Esophagus mucosa (tissue), 1 donor: ENCODE data around the gene GSDME. TPM values are rescaled to one million over a fixed set of nuclear protein-coding genes. Genes with fewer than 3 reads are reported as not detected.
A peak's percentile ranks its signal among the peaks of the same experiment; 100 is the strongest.

Experiments
- ATAC-seq: fragments of 200-7000 bp; cut with Tn5 transposase; one replicate; pipeline ENCODE4 v1.9.1; 2020
- total RNA-seq: library from RNA; stranded (reverse); gene quantifications from one replicate; pipeline ENCODE4 v1.2.4, GENCODE V29; 2023
- donor health status: DM: yes; HTN: yes; CAD: no.

GSDME gene
- total RNA-seq, 1 donor from 2014 or later = 8.3 TPM

DNA sequence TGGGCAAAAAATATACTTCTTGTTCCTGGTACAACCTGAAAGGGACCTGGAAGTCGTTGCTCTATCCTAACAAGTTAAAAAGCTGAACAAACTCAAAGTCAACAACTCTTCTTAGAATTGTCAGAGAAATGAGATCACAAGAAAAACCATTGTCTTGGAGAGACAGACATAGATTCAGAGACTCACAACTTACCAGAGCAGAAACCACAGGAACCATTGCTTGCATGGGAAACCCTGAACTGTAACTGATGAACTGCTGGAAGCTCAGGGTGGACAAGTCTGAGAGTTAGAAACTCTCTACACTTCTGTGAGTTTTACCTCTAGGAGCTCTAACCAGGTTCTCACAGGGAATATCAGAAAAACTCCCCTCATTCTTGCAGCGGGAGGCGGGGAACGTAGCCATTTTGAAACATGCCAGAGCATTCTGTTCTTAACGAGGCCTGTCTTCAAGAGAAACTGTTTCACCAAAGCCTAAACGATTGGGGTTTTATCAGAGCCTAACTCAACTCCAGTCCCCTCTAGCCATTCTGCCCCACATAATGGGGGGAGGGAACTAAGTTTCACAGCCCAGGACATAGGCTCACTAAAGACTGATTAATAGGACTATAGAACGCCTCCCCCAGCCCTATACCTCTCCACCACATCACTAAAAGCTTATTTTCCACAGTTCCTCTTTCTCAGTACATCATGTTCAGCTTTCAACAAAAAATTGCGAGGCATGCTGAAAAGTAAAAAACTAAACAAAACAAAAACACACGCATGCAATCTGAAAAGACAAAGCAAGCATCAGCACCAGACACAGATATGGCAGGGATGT is 12.0 kb upstream of the GSDME start:
- ATAC-seq = no peak

DNA sequence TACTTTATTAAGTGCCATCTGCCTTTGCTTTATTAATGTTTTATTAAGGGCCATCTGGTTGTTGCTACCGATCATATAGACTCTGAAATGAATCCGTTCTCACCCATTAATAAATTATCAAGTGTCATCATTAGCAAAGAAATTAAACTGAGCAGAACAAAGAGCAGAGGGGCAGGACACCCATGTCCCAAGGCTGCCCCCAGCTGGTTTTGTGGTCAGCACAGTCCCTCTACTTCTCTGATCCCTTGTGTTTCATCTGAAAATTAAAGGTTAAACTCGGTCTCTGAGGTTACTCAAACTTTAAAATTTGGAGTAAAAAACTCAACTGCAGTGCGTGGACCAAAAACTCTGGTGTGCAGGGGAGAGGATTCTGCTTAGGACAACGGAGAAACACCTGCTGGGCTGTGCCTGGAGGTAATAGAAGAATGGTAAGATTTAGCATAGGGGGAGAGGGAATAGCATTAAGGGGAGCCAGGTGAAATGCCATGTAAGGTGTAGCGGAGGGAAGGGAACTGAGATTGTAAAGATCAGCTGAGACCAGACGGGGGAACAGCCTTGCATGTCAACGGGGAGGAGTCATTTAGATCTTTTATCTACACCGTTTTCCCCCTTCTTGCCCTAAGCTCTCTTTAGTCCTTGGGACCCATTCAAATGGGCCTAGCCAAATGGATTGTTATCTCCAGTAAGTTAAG is 10.8 kb upstream of the GSDME start:
- no peak for ATAC-seq

DNA sequence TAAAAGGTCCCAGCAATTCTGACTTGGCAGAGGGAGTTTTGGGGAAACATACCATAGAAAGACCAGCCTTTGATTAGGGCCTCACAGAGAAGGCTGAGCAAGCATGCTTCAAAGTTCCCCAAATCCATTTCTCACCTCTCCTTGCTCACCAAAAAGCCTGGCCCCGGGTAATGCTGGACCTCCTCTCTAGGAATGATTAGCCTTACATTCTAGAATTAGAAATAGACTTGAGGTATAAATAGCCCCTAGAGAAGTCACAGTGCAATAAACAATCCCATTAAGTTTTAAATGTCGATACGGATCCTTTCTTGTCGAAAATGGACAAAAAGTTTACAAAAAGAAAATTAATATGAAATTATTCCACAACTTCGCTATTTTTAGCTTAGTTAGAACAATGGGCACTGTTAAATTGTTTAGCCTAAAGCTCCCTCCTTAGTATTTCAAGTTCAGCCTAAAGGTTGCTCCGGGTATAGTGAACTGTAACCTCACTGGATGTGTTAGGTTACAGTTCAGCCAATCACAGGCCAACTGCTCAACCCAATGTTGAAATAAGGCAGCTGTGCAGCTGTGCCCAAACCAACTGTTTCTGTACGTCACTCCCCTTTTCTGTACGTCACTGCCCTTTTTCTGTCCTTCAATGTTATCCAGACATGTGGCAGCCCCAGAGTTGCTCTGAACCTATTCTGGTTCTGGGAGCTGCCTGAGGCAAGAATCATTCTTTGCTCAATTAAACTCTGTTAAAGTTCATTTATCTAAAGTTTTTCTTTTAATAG is 7.9 kb upstream of the GSDME start:
- ATAC-seq = no peak

DNA sequence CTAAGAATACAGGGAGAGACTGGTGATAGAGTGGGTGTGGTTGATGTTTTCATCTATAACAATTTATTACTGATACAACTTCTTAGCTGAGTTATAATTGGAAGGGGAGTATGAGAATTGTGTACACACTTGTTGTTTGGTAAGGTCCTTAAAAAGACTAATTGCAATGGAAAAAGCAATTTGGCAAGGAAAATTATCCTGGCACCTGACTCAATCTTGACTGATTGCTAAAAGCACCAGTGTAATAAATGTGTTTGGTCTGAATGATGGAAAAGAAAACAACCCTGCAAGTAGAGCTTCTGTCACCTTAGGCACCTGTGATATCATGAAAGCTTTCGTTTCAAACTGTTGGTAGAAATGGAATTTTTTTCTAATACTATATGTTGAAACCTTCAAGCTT is 6.7 kb upstream of the GSDME start:
- ATAC-seq = no peak

DNA sequence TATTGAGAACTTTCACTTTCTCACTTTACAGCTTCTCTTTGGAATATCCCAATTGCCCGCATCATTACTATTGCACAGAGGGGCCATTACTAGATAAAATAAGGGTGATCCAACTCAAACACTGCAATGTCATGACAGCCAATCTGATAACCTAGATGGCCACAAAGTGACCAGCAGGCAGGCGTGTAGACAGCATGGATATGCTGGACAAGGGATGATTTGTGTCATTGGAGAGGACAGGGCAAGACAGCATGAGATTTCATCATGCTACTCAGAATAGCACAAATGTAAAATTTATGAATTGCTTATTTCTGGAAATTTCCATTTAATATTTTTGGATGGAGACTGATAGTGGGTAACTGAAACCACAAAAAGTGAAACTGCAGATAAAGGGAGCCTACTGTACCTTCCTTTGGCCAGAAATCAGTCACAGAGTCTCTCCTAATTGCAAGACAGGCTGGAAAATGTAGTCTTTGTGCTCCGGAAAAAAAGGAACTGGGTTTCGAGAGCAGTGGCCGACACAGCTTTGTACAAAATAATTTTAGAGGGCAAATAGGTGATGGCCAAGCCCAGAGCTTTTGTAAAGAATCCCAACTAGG is 6.1 kb upstream of the GSDME start:
- ATAC-seq = no peak

DNA sequence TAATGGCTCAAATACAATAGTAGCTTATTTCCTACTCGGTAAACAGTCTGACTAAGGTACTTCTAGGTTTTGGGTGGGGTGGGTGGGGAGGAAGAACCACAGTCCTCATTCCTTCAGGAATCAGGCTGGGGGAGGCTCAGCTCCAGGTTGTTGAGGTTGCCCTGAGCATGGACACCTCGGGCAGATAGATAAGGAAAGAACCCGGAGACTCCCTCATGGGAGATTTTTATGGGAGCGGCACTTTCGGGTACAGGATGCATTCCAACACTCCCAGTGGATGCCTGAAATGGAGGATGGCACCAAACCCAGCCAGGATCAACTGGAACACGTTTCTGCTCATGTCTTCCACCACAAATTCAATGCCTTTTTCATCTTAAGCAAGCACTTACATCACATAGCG is 5.5 kb upstream of the GSDME start:
- no peak for ATAC-seq

DNA sequence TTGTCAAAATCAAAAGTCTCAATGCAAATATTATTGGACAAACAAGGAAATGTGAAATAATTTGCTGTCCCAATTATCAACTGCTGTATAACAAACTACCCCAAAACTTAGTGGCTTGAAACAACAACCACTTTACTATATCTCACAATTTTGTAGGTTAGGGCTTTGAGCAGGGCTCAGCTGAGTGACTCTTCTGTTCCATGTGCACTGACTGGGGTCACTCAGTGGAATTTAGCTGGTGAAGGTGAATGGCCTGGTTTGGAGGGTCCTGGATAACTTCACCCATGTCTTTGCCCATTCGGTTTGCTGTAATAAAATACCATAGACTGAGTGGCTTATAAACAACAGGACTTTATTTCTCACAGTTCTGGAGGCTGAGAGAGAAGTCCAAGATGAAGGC is 3.7 kb upstream of the GSDME start:
- ATAC-seq = no peak

DNA sequence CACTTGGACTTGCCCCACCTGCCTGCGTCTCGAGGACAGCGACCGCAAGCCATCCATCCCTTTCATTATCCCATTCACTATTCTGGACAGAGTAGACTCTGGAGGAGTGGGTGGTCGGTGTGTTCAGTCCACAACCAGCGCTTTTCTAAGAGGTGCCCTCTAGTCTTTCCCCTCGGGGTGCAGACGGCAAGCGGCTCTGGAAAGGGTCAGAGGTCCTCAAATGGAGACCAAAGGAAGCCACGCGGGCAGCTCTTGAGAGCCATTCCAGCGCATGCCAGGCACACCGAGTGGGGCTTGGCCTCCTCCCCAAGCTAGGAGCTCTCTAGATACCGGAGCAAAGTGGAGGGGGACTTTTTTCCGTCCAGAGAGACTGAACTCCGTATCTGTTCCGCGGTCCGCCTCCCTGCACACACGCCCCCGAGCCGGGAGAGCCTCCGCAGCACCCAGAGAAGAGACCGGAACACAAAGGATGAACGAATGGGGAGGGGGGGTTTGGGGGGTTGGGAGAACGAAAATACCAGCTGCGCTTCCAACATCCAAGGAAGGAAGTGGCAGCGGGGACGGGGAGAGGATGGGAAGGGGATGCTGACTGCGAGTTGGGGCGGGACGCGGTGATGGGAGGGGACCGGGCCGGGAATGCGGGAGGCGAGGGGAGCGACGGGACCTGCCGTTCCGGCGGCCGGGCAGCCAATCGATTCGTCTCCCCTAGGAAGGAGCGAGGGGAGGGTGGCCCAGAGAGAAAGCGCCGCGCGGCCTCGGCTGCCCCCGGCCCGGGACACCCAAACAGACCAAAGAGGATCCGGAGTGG is 515 bp downstream of the GSDME start:
- peak; percentile 23 for ATAC-seq

DNA sequence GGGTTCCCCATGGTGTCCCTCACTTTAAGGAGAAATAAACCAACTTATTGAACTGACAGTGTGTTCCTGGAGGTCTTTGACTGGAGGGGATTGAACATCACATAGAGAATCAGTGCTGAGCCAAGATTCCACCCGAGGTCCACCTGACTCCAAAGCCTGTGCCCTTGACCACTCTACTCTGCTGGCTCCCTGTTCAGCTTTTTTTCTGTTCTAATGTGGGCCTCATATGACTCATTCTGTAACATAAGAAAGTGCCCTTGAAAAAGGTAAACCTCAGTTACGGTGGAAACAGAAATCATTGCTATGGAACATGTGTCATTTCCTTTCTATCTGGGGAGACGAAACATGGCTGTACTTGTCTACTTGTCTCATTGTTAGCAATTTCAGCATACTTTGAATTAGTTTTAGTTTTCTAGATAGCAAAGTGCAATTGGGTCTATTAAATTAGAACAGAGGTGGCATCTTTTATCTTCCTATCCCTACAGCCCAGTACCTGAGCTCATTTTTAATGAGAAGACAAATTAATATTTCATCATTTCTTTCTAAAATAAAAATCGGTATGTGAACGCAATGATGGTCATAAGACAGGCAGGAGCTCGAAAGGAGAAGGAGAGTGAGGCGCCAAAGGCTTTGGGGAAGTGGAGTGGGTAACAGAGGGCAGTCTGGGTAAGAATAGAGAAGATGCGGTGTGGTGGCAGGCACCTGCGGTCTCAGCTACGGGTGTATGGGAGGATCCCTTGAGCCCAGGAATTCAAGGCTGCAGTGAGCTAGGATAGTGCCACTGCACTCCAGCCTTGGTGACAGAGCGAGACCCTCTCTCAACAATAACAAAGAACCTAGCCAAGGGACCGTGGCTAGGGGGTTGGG is 1.5 kb downstream of the GSDME start:
- ATAC-seq = peak; percentile 36

DNA sequence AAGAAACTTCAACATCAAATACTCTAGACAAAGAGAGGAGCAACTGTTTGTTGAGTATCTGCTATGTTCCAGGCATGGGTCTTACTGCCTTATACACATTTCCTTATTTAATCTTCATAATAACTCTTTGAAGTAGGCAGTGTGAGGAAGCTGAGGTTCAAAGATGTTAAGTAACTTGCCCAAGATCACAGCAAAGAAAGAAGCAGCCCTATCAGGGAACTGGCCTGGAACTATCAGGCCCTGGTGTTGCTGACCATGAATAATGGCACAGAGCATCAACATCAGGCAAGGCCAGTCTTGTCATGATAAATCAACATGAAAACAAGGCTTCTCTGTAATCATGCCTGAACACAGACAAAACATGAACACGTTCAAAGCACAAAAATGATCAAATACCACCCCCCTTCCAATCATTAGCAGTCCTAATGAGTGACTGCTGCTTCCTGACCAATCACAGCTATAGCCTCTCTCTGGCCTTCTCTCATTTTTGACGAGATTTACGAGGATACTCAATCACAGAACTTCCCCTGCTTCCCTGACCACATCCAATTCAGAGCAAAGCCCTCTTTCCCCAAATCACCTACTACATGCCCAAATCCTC is 2.3 kb downstream of the GSDME start:
- ATAC-seq = no peak

DNA sequence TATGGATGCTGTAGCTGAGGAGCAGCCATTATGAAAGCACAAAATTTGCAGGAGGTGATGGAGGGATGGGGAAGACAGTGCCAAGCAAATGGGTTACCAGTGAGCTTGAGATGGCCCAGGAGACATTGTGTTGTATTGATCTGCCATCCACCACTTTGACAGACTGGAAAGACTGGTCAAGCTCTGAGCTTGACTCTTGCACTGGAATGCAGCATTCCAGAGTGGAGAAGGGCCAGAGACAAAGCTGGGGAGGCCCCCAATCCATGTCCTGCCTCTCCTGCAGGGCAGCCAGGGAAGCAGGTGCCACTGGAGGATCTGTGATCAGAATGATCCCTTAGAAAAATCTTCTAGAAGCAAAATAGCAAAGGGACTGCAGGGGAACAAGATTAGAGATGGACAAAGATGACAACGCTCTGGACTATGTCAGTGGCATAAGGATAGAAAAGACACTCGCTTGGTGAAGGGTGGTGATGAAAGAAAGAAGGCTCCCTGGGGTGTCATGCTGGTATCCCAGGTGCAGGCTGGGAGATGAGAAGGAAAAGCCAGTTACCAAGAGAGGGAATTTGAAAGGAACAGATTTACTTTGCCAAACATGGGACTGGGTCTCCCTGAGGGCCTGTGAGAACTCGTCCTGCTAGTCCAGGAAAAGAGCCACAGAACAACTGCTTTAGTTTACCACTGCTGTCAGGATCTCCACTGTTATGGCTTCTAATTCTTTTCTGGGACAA is 5.0 kb downstream of the GSDME start:
- no peak for ATAC-seq

DNA sequence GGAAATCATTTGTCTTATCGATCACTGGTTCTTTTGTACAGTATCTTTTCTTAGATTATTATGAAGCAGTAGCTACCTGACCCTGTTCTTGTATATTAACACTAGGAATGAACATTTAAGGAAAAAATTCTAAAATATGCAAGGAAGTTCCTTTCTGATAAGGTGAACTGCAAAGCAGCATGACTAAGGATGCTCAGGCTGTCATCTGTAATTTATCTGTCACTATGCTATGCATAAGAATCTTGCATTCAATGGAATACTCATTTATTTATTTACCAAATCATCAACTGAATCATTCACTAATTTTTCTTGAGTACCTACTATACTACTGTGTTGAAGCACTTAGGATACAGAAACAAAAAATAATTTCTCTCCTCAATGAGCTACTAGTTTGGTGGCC is 5.8 kb downstream of the GSDME start:
- no peak for ATAC-seq

DNA sequence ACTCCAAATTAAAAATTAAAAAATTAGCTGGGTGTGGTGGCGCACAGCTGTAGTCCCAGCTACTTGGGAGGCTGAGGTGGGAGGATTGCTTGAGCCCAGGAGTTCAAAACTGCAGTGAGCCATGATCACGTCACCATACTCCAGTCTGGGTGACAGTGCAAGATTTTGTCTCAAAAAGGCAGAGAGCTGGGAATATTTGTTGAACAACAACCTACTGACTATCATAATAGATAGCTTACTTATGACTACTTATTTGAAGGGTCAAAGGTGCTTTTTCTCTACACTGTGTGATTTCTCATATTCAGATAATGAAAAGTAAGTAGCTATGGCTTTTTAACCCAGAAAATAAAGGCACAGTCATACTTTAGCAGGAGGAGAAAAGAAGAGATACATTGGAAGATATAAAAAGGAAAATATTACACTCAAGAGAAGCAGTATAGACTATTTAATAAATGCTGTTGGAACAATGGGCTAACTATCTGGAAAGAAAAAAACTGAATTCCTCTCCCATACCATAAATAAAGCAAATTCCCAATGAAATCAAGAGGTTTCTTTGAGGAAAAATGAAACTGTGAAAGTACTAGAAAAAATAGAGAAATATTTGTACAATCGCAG is 6.7 kb downstream of the GSDME start:
- ATAC-seq = no peak

DNA sequence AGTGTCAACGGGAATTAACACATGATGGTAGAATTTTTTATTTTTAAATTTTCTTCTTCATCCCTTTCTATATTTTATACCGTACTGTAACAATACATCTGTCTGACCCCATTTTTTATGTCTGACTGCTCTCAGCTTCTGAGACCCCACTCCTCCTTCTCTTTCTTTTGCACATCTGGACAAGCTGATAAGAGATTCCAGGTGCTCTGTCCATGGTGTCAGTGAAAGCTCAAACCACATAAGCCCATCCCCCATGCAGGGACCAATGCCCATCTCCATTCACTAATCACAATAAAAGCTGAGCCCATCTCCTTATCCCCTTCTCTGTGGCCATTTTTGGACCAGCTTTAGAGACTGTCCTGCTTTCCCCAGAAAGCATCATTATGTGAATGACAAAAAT is 8.7 kb downstream of the GSDME start:
- ATAC-seq = no peak

DNA sequence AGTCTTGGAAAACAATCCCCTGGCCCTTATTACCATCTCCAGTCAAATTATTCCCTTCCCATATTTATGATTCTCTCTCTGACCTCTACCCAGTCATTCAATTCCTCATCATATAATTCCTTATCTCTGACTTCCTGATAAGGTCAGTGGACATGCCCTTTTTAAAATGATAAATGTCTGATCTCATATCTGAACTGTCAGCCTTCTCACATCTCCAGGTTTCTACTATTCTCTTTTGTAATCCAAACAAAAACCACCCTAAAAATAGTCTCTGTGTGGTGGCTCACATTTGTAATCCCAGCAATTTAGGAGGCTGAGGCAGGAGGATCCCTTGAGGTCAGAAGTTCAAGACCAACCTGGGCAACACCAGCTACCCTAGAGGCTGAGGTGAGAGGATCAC is 11.9 kb downstream of the GSDME start:
- ATAC-seq = no peak

DNA sequence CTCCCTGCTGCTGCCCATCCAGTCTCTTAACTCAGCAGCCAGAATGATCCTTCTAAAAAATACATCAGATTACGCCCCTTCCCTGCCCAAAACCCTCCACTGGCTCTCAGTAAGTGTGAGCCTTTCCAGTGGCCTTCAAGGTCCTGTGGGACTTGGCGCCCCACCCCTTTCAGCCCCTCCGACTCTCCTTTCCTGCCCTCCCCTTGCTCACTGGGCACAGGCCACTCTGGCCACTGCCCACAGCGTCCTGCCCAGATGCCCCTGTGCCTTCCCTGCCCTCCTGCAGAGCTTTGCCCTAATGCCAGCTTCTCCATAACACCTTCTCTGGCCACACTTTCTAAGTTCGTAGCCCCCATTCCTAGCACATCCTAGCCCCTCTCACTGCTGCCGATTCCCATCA is 13.8 kb downstream of the GSDME start:
- ATAC-seq = no peak

DNA sequence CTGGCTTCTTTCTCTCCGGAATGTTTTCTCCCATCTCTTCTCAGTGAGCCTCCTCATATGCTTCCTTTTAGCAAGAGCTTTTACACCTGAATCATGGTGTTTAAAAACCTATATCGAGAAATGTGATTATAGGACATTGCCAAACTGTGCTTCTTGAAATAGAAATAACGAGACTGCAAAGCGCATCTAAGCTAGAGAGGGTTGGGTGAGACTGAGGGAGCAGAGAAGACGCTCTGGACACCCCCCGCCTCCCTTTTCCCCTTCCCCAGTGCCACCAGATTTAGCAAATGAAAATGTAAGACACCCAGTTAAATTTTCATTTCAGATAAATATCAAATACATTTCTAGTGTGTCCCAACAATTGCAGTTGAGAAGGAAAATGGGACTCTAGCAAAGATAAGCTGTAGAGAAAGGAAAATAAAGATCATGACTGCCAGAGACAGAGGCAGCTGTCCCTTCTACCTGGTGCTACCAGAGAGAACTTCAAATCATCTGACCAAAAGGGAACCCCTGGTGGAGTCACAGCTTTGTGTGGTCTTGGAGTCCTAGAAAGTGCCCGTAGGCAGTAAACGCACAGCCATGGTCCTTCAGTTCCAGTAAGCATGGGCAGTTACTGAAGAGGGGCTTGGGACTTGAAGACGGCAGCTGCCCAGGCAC is 14.6 kb downstream of the GSDME start:
- no peak for ATAC-seq

DNA sequence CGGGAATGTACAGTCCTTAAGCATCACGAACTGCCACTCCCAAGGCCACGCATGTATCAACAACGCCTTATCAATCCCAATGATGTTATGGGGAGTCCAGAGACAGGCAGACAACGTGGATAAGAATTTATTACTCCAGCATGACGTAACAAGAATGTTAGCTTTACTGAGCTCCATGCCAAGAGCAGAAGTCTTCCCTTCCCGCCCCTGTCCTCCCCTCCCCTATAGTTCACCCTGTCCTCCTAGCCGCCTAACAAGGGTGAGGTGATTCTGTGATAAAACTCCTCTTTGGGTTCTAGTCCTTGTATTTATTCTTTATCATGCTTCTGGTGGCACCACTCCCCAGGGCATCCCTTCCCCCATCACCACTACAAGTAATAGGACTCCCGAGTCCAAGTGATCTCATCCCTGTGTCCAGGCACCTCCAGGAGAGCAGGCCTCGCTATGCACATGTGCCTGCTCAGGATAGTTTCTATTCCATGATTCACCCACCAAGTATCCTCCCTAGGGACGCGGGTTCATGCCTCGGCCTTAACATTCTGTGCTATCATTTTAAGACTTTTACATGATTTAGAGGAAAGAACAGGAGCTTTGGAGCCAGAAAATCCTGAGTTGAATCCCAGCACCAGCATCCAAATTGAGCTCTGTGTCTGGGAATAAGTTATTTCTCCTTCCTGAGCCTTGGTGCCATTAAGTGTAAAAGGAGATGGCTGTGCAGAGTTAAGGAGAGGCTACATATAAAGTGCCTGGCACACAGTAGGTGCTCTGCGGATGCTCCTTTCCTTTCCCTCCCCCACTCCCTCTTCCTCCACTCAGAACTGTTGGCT is 15.4 kb downstream of the GSDME start:
- no peak for ATAC-seq
